PC-3 (cell line): Measurements from ENCODE around the gene RBM7. TPM values are rescaled to one million over a fixed set of nuclear protein-coding genes. Genes with fewer than 3 reads are reported as not detected.
A peak's percentile ranks its signal among the peaks of the same experiment; 100 is the strongest.

Source experiments
- ATAC-seq: fragments of 200-7000 bp; cut with Tn5 transposase; 2 replicates; pipeline ENCODE4 v1.9.1; 2020; ENCODE audit warnings: mild to moderate bottlenecking, moderate library complexity
- BruUV-seq: library from RNA; stranded (reverse); fragments of 400-500 nt; replicated peaks from 2 replicates; lab custom pipeline; 2021; lab: Mats Ljungman, UMichigan
- CTCF ChIA-PET: fragments of 300-600 bp; sonication (Branson Sonifier 250); formaldehyde crosslinking; loops from one replicate; lab custom pipeline; 2022; ENCODE audit warnings: antibody characterized with exemption; lab: Charles Lee
- POLR2A ChIA-PET: fragments of 300-600 bp; sonication (Branson Sonifier 250); formaldehyde crosslinking; loops from one replicate; lab custom pipeline; 2022; ENCODE audit warnings: antibody characterized with exemption; ENCODE audit not compliant: unreplicated experiment; lab: Charles Lee
- DNase-seq: peaks from one replicate; pipeline ENCODE4 v3.0.0-alpha.2; 2015
- H2AFZ ChIP-seq: fragments of 300-600 bp; sonication (generic); 2 replicates; pipeline ENCODE4 v1.6.0; 2016; ENCODE audit warnings: antibody characterized with exemption, low read length
- H3F3A ChIP-seq: fragments of 300-600 bp; sonication (generic); one replicate; pipeline ENCODE4 v1.6.0; 2017; ENCODE audit warnings: antibody characterized with exemption, low read length, control low read depth, mild to moderate bottlenecking; ENCODE audit not compliant: unreplicated experiment
- H3K27ac ChIP-seq: fragments of 300-600 bp; sonication (generic); 2 replicates; pipeline ENCODE4 v1.5.1; 2016; ENCODE audit warnings: mild to moderate bottlenecking, low read length
- H3K27me3 ChIP-seq: fragments of 300-600 bp; sonication (generic); 2 replicates; pipeline ENCODE4 v1.6.1; 2016; ENCODE audit warnings: low read length, mixed read lengths
- H3K36me3 ChIP-seq: fragments of 300-600 bp; sonication (generic); 2 replicates; pipeline ENCODE4 v1.6.1; 2016; ENCODE audit warnings: low read depth, mixed run types, low read length, mixed read lengths
- H3K4me1 ChIP-seq: fragments of 300-600 bp; sonication (generic); 2 replicates; pipeline ENCODE4 v1.5.1; 2016; ENCODE audit warnings: low read length; ENCODE audit not compliant: insufficient read depth
- H3K4me2 ChIP-seq: fragments of 300-600 bp; sonication (generic); 2 replicates; pipeline ENCODE4 v1.6.0; 2016; ENCODE audit warnings: low read length
- H3K4me3 ChIP-seq: fragments of 300-600 bp; sonication (generic); 2 replicates; pipeline ENCODE4 v1.5.1; 2016; ENCODE audit warnings: mild to moderate bottlenecking, low read length, mixed read lengths
- H3K79me2 ChIP-seq: fragments of 300-600 bp; sonication (generic); 2 replicates; pipeline ENCODE4 v1.6.1; 2017; ENCODE audit warnings: low read length, mixed read lengths
- H3K9ac ChIP-seq: fragments of 300-600 bp; sonication (generic); 2 replicates; pipeline ENCODE4 v1.6.0; 2016; ENCODE audit warnings: mild to moderate bottlenecking, low read length
- H3K9me2 ChIP-seq: fragments of 300-600 bp; sonication (generic); replicated peaks from 2 replicates; pipeline ENCODE4 v1.6.1; 2016; ENCODE audit warnings: mixed run types, low read length, mixed read lengths
- H3K9me3 ChIP-seq: fragments of 300-600 bp; sonication (generic); 2 replicates; pipeline ENCODE4 v1.6.1; 2016; ENCODE audit warnings: low read length, mixed read lengths
- H4K20me1 ChIP-seq: fragments of 300-600 bp; sonication (generic); 2 replicates; pipeline ENCODE4 v1.6.1; 2016; ENCODE audit warnings: low read length, mixed read lengths
- CTCF ChIP-seq: fragments of 300-600 bp; sonication (generic); conservative IDR thresholded peaks from 2 replicates; pipeline ENCODE4 v1.5.1; 2017; ENCODE audit warnings: antibody characterized with exemption, low read depth, mild to moderate bottlenecking, low read length
- EZH2 ChIP-seq: fragments of 300-600 bp; sonication (generic); IDR thresholded peaks from one replicate; pipeline ENCODE4 v1.6.1; 2017; ENCODE audit warnings: antibody characterized with exemption, mild to moderate bottlenecking, low read length; ENCODE audit not compliant: unreplicated experiment
- EZH2phosphoT487 ChIP-seq: fragments of 300-600 bp; sonication (generic); IDR thresholded peaks from 2 replicates; pipeline ENCODE4 v1.6.1; 2018; ENCODE audit warnings: mild to moderate bottlenecking, antibody characterized with exemption, low read length, borderline replicate concordance
- intact Hi-C: fragments of 100-400 bp; cut with micrococcal nuclease; formaldehyde crosslinking; loops from 2 replicates; pipeline ENCODE4 v1.9.0; 2023
- total RNA-seq: library from RNA; depleted of rRNA; stranded (reverse); fragments of >200 nt; gene quantifications from 2 replicates; pipeline ENCODE4 v1.2.3, GENCODE V29; 2014

The RBM7 gene
- total RNA-seq, 1 experiment from 2014 or later: 30.1 TPM

GRCh38 chr11:114382509-114382908, 18.0 kb upstream of the RBM7 start:
- H3F3A ChIP-seq: no peaks in the 10 kb centered on the region
- no peak overlapping the region for H3K9ac ChIP-seq
- no peaks in the 10 kb centered on the region for H4K20me1 ChIP-seq
- peaks cover 15% of the 10 kb centered on the region for H3K4me1 ChIP-seq
- CTCF ChIA-PET: no interaction called here
- ATAC-seq (no peak), DNase-seq (no peak)
- POLR2A ChIA-PET: no interaction called here
- BruUV-seq: no TSS peak
- no peak overlapping the region for H2AFZ ChIP-seq
- H3K4me2 ChIP-seq: no peak overlapping the region
- no peaks in the 10 kb centered on the region for H3K9me3 ChIP-seq
- H3K27me3 ChIP-seq: no peaks in the 10 kb centered on the region
- H3K79me2 ChIP-seq: no peaks in the 10 kb centered on the region
- no peak overlapping the region for H3K4me3 ChIP-seq
- no peaks in the 10 kb centered on the region for H3K9me2 ChIP-seq
- H3K36me3 ChIP-seq: no peaks in the 10 kb centered on the region
- intact Hi-C loops: no loop called here
- TF ChIP-seq EZH2phosphoT487: no peak
- no peak for TF ChIP-seq EZH2
- no peak for TF ChIP-seq CTCF
- no peak overlapping the region for H3K27ac ChIP-seq

- DNase-seq (peak; percentile 72), ATAC-seq (peak; percentile 62)
- H3F3A ChIP-seq: no peaks in the 10 kb centered on the region
- H3K79me2 ChIP-seq: no peaks in the 10 kb centered on the region
- H3K9me3 ChIP-seq: no peaks in the 10 kb centered on the region
- H3K4me2 ChIP-seq: no peak overlapping the region
- H3K4me1 ChIP-seq: peaks cover 1% of the 10 kb centered on the region; the same call in 1 of the 2 replicates
- no peaks in the 10 kb centered on the region for H3K36me3 ChIP-seq
- H3K9me2 ChIP-seq: no peaks in the 10 kb centered on the region
- CTCF ChIA-PET: no interaction called here
- no TSS peak for BruUV-seq
- intact Hi-C loops: no loop called here
- H2AFZ ChIP-seq: no peak overlapping the region
- H3K4me3 ChIP-seq: no peak overlapping the region
- H3K9ac ChIP-seq: no peak overlapping the region
- H3K27ac ChIP-seq: peak overlapping the region; percentile 36
- no peaks in the 10 kb centered on the region for H3K27me3 ChIP-seq
- TF ChIP-seq EZH2 (no peak), EZH2phosphoT487 (no peak), CTCF (no peak)
- POLR2A ChIA-PET: no interaction called here
- H4K20me1 ChIP-seq: no peaks in the 10 kb centered on the region
Measured at GRCh38 chr11:114384487-114384886, 16.0 kb upstream of the RBM7 start.

- no peak for TF ChIP-seq CTCF
- TF ChIP-seq EZH2: no peak
- no peak overlapping the region for H3K4me3 ChIP-seq
- H3K9me3 ChIP-seq: no peaks in the 10 kb centered on the region
- CTCF ChIA-PET: no interaction called here
- H3K27ac ChIP-seq: no peak overlapping the region
- no peaks in the 10 kb centered on the region for H3K9me2 ChIP-seq
- POLR2A ChIA-PET: no interaction called here
- H3K9ac ChIP-seq: no peak overlapping the region
- H3F3A ChIP-seq: no peaks in the 10 kb centered on the region
- H3K27me3 ChIP-seq: no peaks in the 10 kb centered on the region
- H3K4me2 ChIP-seq: no peak overlapping the region
- intact Hi-C loops: no loop called here
- H3K79me2 ChIP-seq: no peaks in the 10 kb centered on the region
- H2AFZ ChIP-seq: no peak overlapping the region
- ATAC-seq (no peak), DNase-seq (no peak)
- H3K4me1 ChIP-seq: no peaks in the 10 kb centered on the region
- no peaks in the 10 kb centered on the region for H3K36me3 ChIP-seq
- no peaks in the 10 kb centered on the region for H4K20me1 ChIP-seq
- BruUV-seq: no TSS peak
Measured at GRCh38 chr11:114386131-114386530, 14.3 kb upstream of the RBM7 start.
